ENCODE measurements around the gene MRPS11.

- TF ChIP-seq, protein P1, sequence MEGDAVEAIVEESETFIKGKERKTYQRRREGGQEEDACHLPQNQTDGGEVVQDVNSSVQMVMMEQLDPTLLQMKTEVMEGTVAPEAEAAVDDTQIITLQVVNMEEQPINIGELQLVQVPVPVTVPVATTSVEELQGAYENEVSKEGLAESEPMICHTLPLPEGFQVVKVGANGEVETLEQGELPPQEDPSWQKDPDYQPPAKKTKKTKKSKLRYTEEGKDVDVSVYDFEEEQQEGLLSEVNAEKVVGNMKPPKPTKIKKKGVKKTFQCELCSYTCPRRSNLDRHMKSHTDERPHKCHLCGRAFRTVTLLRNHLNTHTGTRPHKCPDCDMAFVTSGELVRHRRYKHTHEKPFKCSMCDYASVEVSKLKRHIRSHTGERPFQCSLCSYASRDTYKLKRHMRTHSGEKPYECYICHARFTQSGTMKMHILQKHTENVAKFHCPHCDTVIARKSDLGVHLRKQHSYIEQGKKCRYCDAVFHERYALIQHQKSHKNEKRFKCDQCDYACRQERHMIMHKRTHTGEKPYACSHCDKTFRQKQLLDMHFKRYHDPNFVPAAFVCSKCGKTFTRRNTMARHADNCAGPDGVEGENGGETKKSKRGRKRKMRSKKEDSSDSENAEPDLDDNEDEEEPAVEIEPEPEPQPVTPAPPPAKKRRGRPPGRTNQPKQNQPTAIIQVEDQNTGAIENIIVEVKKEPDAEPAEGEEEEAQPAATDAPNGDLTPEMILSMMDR (IDR thresholded peaks at IDR 0.05; ENCODE audit: poor library complexity), result no peak
- no peak for TF ChIP-seq EZH2 (IDR thresholded peaks at IDR 0.05; ENCODE audit: borderline replicate concordance)
Observed at GRCh38 chr15:88448991-88449461, 18.5 kb upstream of the MRPS11 start.
